Naive thymus-derived CD4-positive, alpha-beta T cell (primary cell): Measurements from ENCODE around the gene TNIK. TPM values are rescaled to one million over a fixed set of nuclear protein-coding genes. Genes with fewer than 3 reads are reported as not detected.

Experiments used
- ATAC-seq: fragments of 150-1000 bp; cut with Tn5 transposase; 2 replicates; pipeline ENCODE4 v1.10.0; 2021; ENCODE audit warnings: mild to moderate bottlenecking, moderate library complexity
- CTCF ChIA-PET: fragments of 350-600 bp; sonication (Branson Sonifier 250); formaldehyde crosslinking; loops from one replicate; lab custom pipeline; 2021; ENCODE audit warnings: antibody characterized with exemption; lab: Charles Lee
- POLR2A ChIA-PET: fragments of 350-600 bp; sonication (Branson Sonifier 250); formaldehyde crosslinking; loops from one replicate; lab custom pipeline; 2021; ENCODE audit warnings: antibody characterized with exemption, inconsistent platforms; lab: Charles Lee
- DNase-seq, 9 donors: peaks; one replicate each; pipeline versions ENCODE4 v3.0.0 to v3.0.0-alpha.2; 2020 to 2022; ENCODE audit warnings: mixed read lengths in 1 of 9
- H3K27ac ChIP-seq: one replicate; pipeline ENCODE4 v1.7.0; 2013; ENCODE audit warnings: mild to moderate bottlenecking, low read depth, low read length, moderate library complexity
- H3K27me3 ChIP-seq, 2 donors: one replicate each; pipeline ENCODE4 v1.7.0; 2013; ENCODE audit warnings: low read length in 2 of 2, mild to moderate bottlenecking in 2 of 2, moderate library complexity in 2 of 2; ENCODE audit not compliant: control insufficient read depth in 2 of 2, insufficient read depth in 2 of 2
- H3K36me3 ChIP-seq, 3 experiments: 1 replicate in 2 of 3; 2 replicates in 1 of 3; pipeline ENCODE4 v1.7.0; 2013; ENCODE audit warnings: low read length in 3 of 3, mild to moderate bottlenecking in 3 of 3, moderate library complexity in 1 of 3; ENCODE audit not compliant: insufficient read depth in 3 of 3, control insufficient read depth in 2 of 3
- H3K4me1 ChIP-seq, 2 donors: one replicate each; pipeline ENCODE4 v1.7.0; 2013; ENCODE audit warnings: low read length in 2 of 2, mild to moderate bottlenecking in 2 of 2, moderate library complexity in 1 of 2; ENCODE audit not compliant: control insufficient read depth in 2 of 2, insufficient read depth in 2 of 2
- H3K4me3 ChIP-seq: 2 replicates; pipeline ENCODE4 v1.7.0; 2013; ENCODE audit warnings: mild to moderate bottlenecking, low read length
- H3K9me3 ChIP-seq, 3 experiments: 1 replicate in 2 of 3; 2 replicates in 1 of 3; pipeline ENCODE4 v1.7.0; 2013; ENCODE audit warnings: low read length in 3 of 3; ENCODE audit not compliant: control insufficient read depth in 2 of 3
- H3K27ac Mint-ChIP-seq, 9 donors: one replicate each; pipeline ENCODE4 v1.8.0; 2020 to 2022; ENCODE audit warnings: mixed read lengths in 9 of 9, mild to moderate bottlenecking in 8 of 9, moderate library complexity in 5 of 9, inconsistent platforms in 2 of 9
- H3K27me3 Mint-ChIP-seq, 5 donors: one replicate each; pipeline ENCODE4 v1.8.0; 2021 to 2022; ENCODE audit warnings: mixed read lengths in 5 of 5, mild to moderate bottlenecking in 1 of 5
- H3K36me3 Mint-ChIP-seq, 5 donors: one replicate each; pipeline ENCODE4 v1.8.0; 2020 to 2022; ENCODE audit warnings: mixed read lengths in 5 of 5, mild to moderate bottlenecking in 3 of 5, inconsistent platforms in 1 of 5
- H3K4me1 Mint-ChIP-seq, 7 donors: one replicate each; pipeline ENCODE4 v1.8.0; 2020 to 2022; ENCODE audit warnings: mixed read lengths in 7 of 7, mild to moderate bottlenecking in 3 of 7, inconsistent platforms in 1 of 7
- H3K4me3 Mint-ChIP-seq, 10 donors: one replicate each; pipeline ENCODE4 v1.8.0; 2020 to 2022; ENCODE audit warnings: mild to moderate bottlenecking in 10 of 10, mixed read lengths in 10 of 10, moderate library complexity in 6 of 10, inconsistent platforms in 2 of 10
- H3K9me3 Mint-ChIP-seq, 11 donors: one replicate each; pipeline ENCODE4 v1.8.0; 2020 to 2022; ENCODE audit warnings: mixed read lengths in 11 of 11, mild to moderate bottlenecking in 4 of 11, inconsistent platforms in 1 of 11, moderate library complexity in 1 of 11
- intact Hi-C, 2 donors: fragments of 100-400 bp; cut with micrococcal nuclease; formaldehyde crosslinking; loops; one replicate each; pipeline ENCODE4 v1.15.1; 2023
- polyA plus RNA-seq, 2 donors: library from polyadenylated mRNA; unstranded; fragments of 300-500 nt; fragmentation: Illumina TruSeq; gene quantifications; one replicate each; pipeline ENCODE4 v1.2.3, GENCODE V29; 2021
- total RNA-seq, 6 experiments: library from RNA in 5 of 6; stranded (reverse) in 5 of 6; gene quantifications; 1 replicate in 5 of 6; 2 replicates in 1 of 6; pipeline ENCODE4 v1.2.3 and lab custom pipeline; 2021 to 2026

TNIK gene
- total and polyA plus RNA-seq, 7 experiments from 2014 or later, result 20.2 to 74.9 (median 66.3) TPM

GRCh38 chr3:171227828-171228227 is 232.4 kb downstream of the TNIK start:
- H3K4me1 ChIP-seq, result peaks cover 6 to 11% of the 10 kb centered on the region in 2 donors
- ATAC-seq (no peak), DNase-seq (no peak)
- Mint-ChIP-seq H3K27ac (peak overlapping the region in 3 of 9 donors; percentile 15 to 51 (median 46)), H3K4me1 (peaks cover 14 to 71% (median 68%) of the 10 kb centered on the region in 7 donors), H3K4me3 (no peak overlapping the region), H3K27me3 (no peaks in the 10 kb centered on the region), H3K9me3 (peaks cover 0 to 18% (median 10%) of the 10 kb centered on the region in 11 donors), H3K36me3 (peaks cover 9 to 65% (median 53%) of the 10 kb centered on the region in 5 donors)
- no peaks in the 10 kb centered on the region for H3K27me3 ChIP-seq
- no peak overlapping the region for H3K4me3 ChIP-seq
- peaks cover 0 to 19% (median 0%) of the 10 kb centered on the region in 3 experiments for H3K36me3 ChIP-seq
- H3K27ac ChIP-seq, result no peak overlapping the region
- H3K9me3 ChIP-seq, result peaks cover 0 to 8% (median 0%) of the 10 kb centered on the region in 3 experiments
- ChIA-PET CTCF (no interaction called here), POLR2A (no interaction called here)
- intact Hi-C loops, result no loop called here

GRCh38 chr3:171227359-171227758 is 232.8 kb downstream of the TNIK start:
- peaks cover 0 to 8% (median 0%) of the 10 kb centered on the region in 3 experiments for H3K9me3 ChIP-seq
- intact Hi-C loops, result no loop called here
- POLR2A ChIA-PET, result no interaction called here
- Mint-ChIP-seq H3K27ac (no peak overlapping the region), H3K36me3 (peaks cover 9 to 65% (median 53%) of the 10 kb centered on the region in 5 donors), H3K9me3 (peaks cover 0 to 18% (median 10%) of the 10 kb centered on the region in 11 donors), H3K4me1 (peaks cover 11 to 71% (median 67%) of the 10 kb centered on the region in 7 donors), H3K27me3 (no peaks in the 10 kb centered on the region), H3K4me3 (no peak overlapping the region)
- no peak overlapping the region for H3K27ac ChIP-seq
- ATAC-seq (no peak), DNase-seq (no peak)
- H3K4me3 ChIP-seq, result no peak overlapping the region
- CTCF ChIA-PET, result no interaction called here
- peaks cover 0 to 19% (median 0%) of the 10 kb centered on the region in 3 experiments for H3K36me3 ChIP-seq
- H3K4me1 ChIP-seq, result peaks cover 6 to 11% of the 10 kb centered on the region in 2 donors
- no peaks in the 10 kb centered on the region for H3K27me3 ChIP-seq

GRCh38 chr3:171226794-171227193 is 233.4 kb downstream of the TNIK start:
- peaks cover 11 to 76% (median 68%) of the 10 kb centered on the region in 7 donors for H3K4me1 Mint-ChIP-seq
- Histone ChIP-seq H3K9me3 (peaks cover 0 to 8% (median 0%) of the 10 kb centered on the region in 3 experiments), H3K4me3 (no peak overlapping the region), H3K27me3 (no peaks in the 10 kb centered on the region), H3K4me1 (peaks cover 6 to 11% of the 10 kb centered on the region in 2 donors), H3K27ac (no peak overlapping the region), H3K36me3 (peaks cover 0 to 19% (median 0%) of the 10 kb centered on the region in 3 experiments)
- no peak for ATAC-seq
- ChIA-PET CTCF (no interaction called here), POLR2A (no interaction called here)
- no peak for DNase-seq
- H3K9me3 Mint-ChIP-seq, result peaks cover 0 to 18% (median 10%) of the 10 kb centered on the region in 11 donors
- H3K27me3 Mint-ChIP-seq, result no peaks in the 10 kb centered on the region
- intact Hi-C loops, result no loop called here
- H3K27ac Mint-ChIP-seq, result no peak overlapping the region
- H3K4me3 Mint-ChIP-seq, result no peak overlapping the region
- peaks cover 9 to 65% (median 53%) of the 10 kb centered on the region in 5 donors for H3K36me3 Mint-ChIP-seq

DNA sequence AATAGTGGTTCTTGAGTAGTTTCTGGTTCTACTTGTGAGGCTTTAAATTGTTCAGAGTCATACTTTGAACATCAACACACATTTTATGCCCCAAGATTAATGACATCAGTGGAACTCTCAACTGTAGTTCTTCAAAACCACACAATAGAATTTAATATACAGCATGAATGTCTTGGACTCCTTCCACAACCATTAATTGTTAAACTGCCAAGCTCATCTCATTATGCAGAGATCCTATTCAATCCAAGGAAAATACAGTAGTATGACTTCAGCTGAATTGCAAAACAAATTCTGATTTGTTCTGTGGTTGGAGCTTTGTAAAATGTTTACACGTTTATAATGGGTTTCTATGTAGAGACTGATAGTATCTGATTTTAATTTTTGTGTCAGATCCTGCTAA is 234.5 kb downstream of the TNIK start:
- Histone ChIP-seq H3K27me3 (no peaks in the 10 kb centered on the region), H3K9me3 (peaks cover 0 to 8% (median 0%) of the 10 kb centered on the region in 3 experiments), H3K36me3 (peaks cover 0 to 19% (median 0%) of the 10 kb centered on the region in 3 experiments), H3K27ac (no peak overlapping the region), H3K4me1 (peaks cover 6 to 11% of the 10 kb centered on the region in 2 donors), H3K4me3 (no peak overlapping the region)
- peaks cover 9 to 61% (median 52%) of the 10 kb centered on the region in 5 donors for H3K36me3 Mint-ChIP-seq
- H3K4me1 Mint-ChIP-seq, result peaks cover 3 to 72% (median 60%) of the 10 kb centered on the region in 7 donors
- ChIA-PET POLR2A (no interaction called here), CTCF (interaction anchor here (0.6 kb wide), 1 partner anchor 1023 kb away, joined by 3 read pairs; no protein-coding TSS in a partner anchor)
- no peaks in the 10 kb centered on the region for H3K27me3 Mint-ChIP-seq
- no peak for DNase-seq
- peaks cover 0 to 18% (median 10%) of the 10 kb centered on the region in 11 donors for H3K9me3 Mint-ChIP-seq
- ATAC-seq, result no peak
- H3K4me3 Mint-ChIP-seq, result peak overlapping the region in 2 of 10 donors; percentile 41 to 48
- H3K27ac Mint-ChIP-seq, result peak overlapping the region in 6 of 9 donors; percentile 21 to 73 (median 56)
- intact Hi-C loops, result loop anchor here (1.0 to 2.0 kb wide), 3 partner anchors 21 to 61 kb away; no protein-coding TSS in a partner anchor

GRCh38 chr3:171225165-171225564 is 235.0 kb downstream of the TNIK start:
- peak; percentile 85 for ATAC-seq
- H3K36me3 ChIP-seq, result peaks cover 0 to 19% (median 0%) of the 10 kb centered on the region in 3 experiments
- H3K27me3 ChIP-seq, result no peaks in the 10 kb centered on the region
- H3K4me3 ChIP-seq, result no peak overlapping the region
- peaks cover 6 to 11% of the 10 kb centered on the region in 2 donors for H3K4me1 ChIP-seq
- DNase-seq, result peak in 7 of 9 donors; percentile 19 to 59 (median 51)
- intact Hi-C loops, result loop anchor here (1.0 to 2.0 kb wide), 3 partner anchors 22 to 62 kb away; no protein-coding TSS in a partner anchor
- CTCF ChIA-PET, result interaction anchor here (0.6 kb wide), 1 partner anchor 1024 kb away, joined by 3 read pairs; no protein-coding TSS in a partner anchor
- POLR2A ChIA-PET, result interaction anchor here (0.9 to 1.6 kb wide), 2 partner anchors 18 to 25 kb away, joined by 3 to 4 read pairs; no protein-coding TSS in a partner anchor
- no peak overlapping the region for H3K27ac ChIP-seq
- H3K9me3 ChIP-seq, result peaks cover 0 to 8% (median 0%) of the 10 kb centered on the region in 3 experiments
- H3K9me3 Mint-ChIP-seq, result peaks cover 0 to 18% (median 10%) of the 10 kb centered on the region in 11 donors
- H3K4me1 Mint-ChIP-seq, result peaks cover 0 to 71% (median 58%) of the 10 kb centered on the region in 7 donors
- H3K4me3 Mint-ChIP-seq, result peak overlapping the region in 3 of 10 donors; percentile 1 to 48 (median 41)
- H3K27me3 Mint-ChIP-seq, result no peaks in the 10 kb centered on the region
- H3K27ac Mint-ChIP-seq, result peak overlapping the region in 6 of 9 donors; percentile 21 to 73 (median 50)
- H3K36me3 Mint-ChIP-seq, result peaks cover 9 to 60% (median 48%) of the 10 kb centered on the region in 5 donors

GRCh38 chr3:171223396-171223795 is 236.8 kb downstream of the TNIK start:
- Mint-ChIP-seq H3K4me3 (no peak overlapping the region), H3K4me1 (peaks cover 0 to 64% (median 46%) of the 10 kb centered on the region in 7 donors), H3K27me3 (no peaks in the 10 kb centered on the region), H3K9me3 (peaks cover 0 to 18% (median 10%) of the 10 kb centered on the region in 11 donors), H3K27ac (no peak overlapping the region), H3K36me3 (peaks cover 6 to 55% (median 42%) of the 10 kb centered on the region in 5 donors)
- Histone ChIP-seq H3K27me3 (no peaks in the 10 kb centered on the region), H3K4me1 (peaks cover 6 to 11% of the 10 kb centered on the region in 2 donors), H3K36me3 (peaks cover 0 to 19% (median 0%) of the 10 kb centered on the region in 3 experiments), H3K27ac (no peak overlapping the region), H3K9me3 (peaks cover 0 to 8% (median 0%) of the 10 kb centered on the region in 3 experiments), H3K4me3 (no peak overlapping the region)
- ATAC-seq (no peak), DNase-seq (no peak)
- ChIA-PET POLR2A (interaction anchor here (0.7 to 1.7 kb wide), 3 partner anchors 23 to 44 kb away, joined by 3 to 4 read pairs (median 3); no protein-coding TSS in a partner anchor), CTCF (interaction anchor here (0.9 kb wide), 1 partner anchor 18 kb away, joined by 3 read pairs; no protein-coding TSS in a partner anchor)
- intact Hi-C loops, result no loop called here
